ENCODE data around the gene GNB1.

Gene GNB1

DNA sequence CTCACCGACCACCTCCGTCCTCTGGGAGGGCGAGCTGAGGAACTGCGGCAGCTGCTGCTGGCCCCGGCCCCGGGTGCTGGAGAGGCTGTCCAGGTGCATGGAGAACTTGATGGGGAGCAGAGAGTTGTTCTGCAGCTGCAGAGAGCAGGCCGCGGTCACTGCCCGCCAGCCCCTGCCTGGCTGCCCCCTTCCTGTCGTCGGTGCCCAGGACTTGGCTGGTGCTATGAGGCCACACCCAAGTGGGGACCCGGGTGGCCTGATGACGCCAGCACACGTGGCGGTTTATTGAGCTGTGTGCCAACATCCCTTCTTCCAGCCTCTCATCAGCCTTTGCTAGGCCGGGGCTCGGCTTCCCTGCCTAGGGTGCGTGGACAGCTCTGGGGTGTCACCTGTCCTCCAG is 33.5 kb upstream of the GNB1 start:
- H3K9me3 ChIP-seq (ENCODE audit: control insufficient read depth, insufficient read depth, low read length): no peaks in the 10 kb centered on the region
- no peak for TF ChIP-seq EZH2phosphoT487 (IDR thresholded peaks at IDR 0.05; ENCODE audit: borderline replicate concordance, low read length)
- TF ChIP-seq, protein P1, sequence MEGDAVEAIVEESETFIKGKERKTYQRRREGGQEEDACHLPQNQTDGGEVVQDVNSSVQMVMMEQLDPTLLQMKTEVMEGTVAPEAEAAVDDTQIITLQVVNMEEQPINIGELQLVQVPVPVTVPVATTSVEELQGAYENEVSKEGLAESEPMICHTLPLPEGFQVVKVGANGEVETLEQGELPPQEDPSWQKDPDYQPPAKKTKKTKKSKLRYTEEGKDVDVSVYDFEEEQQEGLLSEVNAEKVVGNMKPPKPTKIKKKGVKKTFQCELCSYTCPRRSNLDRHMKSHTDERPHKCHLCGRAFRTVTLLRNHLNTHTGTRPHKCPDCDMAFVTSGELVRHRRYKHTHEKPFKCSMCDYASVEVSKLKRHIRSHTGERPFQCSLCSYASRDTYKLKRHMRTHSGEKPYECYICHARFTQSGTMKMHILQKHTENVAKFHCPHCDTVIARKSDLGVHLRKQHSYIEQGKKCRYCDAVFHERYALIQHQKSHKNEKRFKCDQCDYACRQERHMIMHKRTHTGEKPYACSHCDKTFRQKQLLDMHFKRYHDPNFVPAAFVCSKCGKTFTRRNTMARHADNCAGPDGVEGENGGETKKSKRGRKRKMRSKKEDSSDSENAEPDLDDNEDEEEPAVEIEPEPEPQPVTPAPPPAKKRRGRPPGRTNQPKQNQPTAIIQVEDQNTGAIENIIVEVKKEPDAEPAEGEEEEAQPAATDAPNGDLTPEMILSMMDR (IDR thresholded peaks at IDR 0.05; ENCODE audit: low read depth, low read length, poor library complexity, severe bottlenecking): no peak
- H3K4me1 ChIP-seq (ENCODE audit: control insufficient read depth, low read length): peaks cover 6% of the 10 kb centered on the region
- no peak overlapping the region for H3K27ac ChIP-seq (ENCODE audit: low read depth, low read length)
- no peak overlapping the region for H3K4me2 ChIP-seq (ENCODE audit: low read length)
- H3F3A ChIP-seq (ENCODE audit: control insufficient read depth, insufficient read depth): no peaks in the 10 kb centered on the region
- H3K36me3 ChIP-seq (ENCODE audit: control insufficient read depth, low read length): no peaks in the 10 kb centered on the region
- no peak overlapping the region for H3K4me3 ChIP-seq (ENCODE audit: low read length)
- no peaks in the 10 kb centered on the region for H3K79me2 ChIP-seq (ENCODE audit: control insufficient read depth, low read length)
- H3K9me2 ChIP-seq (replicated peaks; ENCODE audit: control insufficient read depth, low read length): no peaks in the 10 kb centered on the region
- H3K27me3 ChIP-seq (ENCODE audit: control insufficient read depth, low read length): no peaks in the 10 kb centered on the region
- H4K20me1 ChIP-seq (ENCODE audit: control insufficient read depth, insufficient read depth, low read depth, low read length): no peaks in the 10 kb centered on the region

DNA sequence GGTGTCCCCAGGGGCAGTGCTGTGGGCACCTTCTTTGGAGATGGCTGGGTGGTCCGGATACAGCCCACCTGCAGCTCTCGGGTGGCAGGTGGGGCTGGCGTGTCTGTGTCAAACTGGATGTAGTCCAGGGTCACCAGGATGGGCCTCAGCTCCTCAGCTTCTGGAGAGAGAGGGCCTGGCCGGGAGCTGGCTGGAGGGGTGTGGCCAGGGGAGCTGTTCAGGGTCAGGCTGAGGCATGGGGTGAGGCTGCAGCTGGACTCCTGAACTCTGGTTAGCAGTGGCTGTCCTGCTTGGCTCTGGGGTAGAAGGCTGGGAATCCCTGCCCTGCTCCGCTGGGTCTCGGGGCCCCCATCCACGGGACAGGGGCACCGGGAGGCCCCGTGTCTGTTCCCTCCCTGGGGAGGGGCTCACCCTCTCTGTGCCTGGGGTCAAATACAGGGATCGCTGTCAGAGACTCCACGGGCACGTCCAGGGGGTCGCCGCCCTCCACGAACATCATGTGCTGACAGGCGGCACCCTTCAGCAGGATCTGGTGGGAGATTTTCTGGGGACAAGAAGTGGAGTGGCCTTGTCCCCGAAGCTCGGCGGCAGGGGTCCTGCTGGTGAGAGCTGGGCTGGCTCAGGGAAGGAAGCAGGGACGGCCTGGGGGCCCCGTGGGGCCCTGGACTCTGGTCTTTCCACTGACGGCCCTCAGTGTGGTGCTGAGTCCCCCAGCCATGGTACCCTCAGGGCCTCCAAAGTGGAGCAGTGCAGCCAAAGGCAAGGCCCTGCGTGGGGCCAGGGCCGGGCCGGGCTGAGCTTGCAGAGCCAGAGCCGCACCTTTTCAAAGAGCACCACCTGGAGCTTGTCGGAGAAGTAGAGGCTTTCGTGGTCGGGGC is 32.3 kb upstream of the GNB1 start:
- Histone ChIP-seq H3K79me2 (ENCODE audit: control insufficient read depth, low read length) (no peaks in the 10 kb centered on the region), H4K20me1 (ENCODE audit: control insufficient read depth, insufficient read depth, low read depth, low read length) (no peaks in the 10 kb centered on the region), H3K9me3 (ENCODE audit: control insufficient read depth, insufficient read depth, low read length) (no peaks in the 10 kb centered on the region), H3K4me1 (ENCODE audit: control insufficient read depth, low read length) (peaks cover 14% of the 10 kb centered on the region), H3K4me2 (ENCODE audit: low read length) (no peak overlapping the region), H3K4me3 (ENCODE audit: low read length) (no peak overlapping the region), H3K27ac (ENCODE audit: low read depth, low read length) (no peak overlapping the region), H3F3A (ENCODE audit: control insufficient read depth, insufficient read depth) (no peaks in the 10 kb centered on the region), H3K9me2 (replicated peaks; ENCODE audit: control insufficient read depth, low read length) (no peaks in the 10 kb centered on the region), H3K27me3 (ENCODE audit: control insufficient read depth, low read length) (peaks cover 3% of the 10 kb centered on the region; the same call in 1 of the 2 replicates), H3K36me3 (ENCODE audit: control insufficient read depth, low read length) (no peaks in the 10 kb centered on the region)
- no peak for TF ChIP-seq EZH2phosphoT487 (IDR thresholded peaks at IDR 0.05; ENCODE audit: borderline replicate concordance, low read length)
- TF ChIP-seq, protein P1 (IDR thresholded peaks at IDR 0.05; ENCODE audit: low read depth, low read length, poor library complexity, severe bottlenecking): no peak

DNA sequence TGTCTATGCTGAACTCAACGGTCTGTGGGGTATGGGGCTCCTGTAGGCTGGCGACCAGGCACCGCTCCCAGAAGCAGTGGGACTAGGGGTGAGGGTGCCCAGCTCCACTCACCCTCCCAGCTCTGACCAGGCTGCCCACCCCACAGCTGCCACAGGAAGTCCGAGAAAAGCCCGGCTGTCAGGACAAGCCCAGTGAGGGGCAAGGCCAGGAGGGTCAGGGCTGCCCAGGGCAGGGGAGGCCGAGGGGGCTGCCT is 31.7 kb upstream of the GNB1 start:
- peaks cover 7% of the 10 kb centered on the region; the same call in 1 of the 2 replicates for H3K27me3 ChIP-seq (ENCODE audit: control insufficient read depth, low read length)
- peaks cover 14% of the 10 kb centered on the region for H3K4me1 ChIP-seq (ENCODE audit: control insufficient read depth, low read length)
- H3K27ac ChIP-seq (ENCODE audit: low read depth, low read length): no peak overlapping the region
- no peaks in the 10 kb centered on the region for H3K9me2 ChIP-seq (replicated peaks; ENCODE audit: control insufficient read depth, low read length)
- no peaks in the 10 kb centered on the region for H3K9me3 ChIP-seq (ENCODE audit: control insufficient read depth, insufficient read depth, low read length)
- H3K4me3 ChIP-seq (ENCODE audit: low read length): no peak overlapping the region
- no peaks in the 10 kb centered on the region for H3K79me2 ChIP-seq (ENCODE audit: control insufficient read depth, low read length)
- no peaks in the 10 kb centered on the region for H3F3A ChIP-seq (ENCODE audit: control insufficient read depth, insufficient read depth)
- H3K4me2 ChIP-seq (ENCODE audit: low read length): no peak overlapping the region
- no peaks in the 10 kb centered on the region for H4K20me1 ChIP-seq (ENCODE audit: control insufficient read depth, insufficient read depth, low read depth, low read length)
- H3K36me3 ChIP-seq (ENCODE audit: control insufficient read depth, low read length): no peaks in the 10 kb centered on the region
- TF ChIP-seq, protein P1 (IDR thresholded peaks at IDR 0.05; ENCODE audit: low read depth, low read length, poor library complexity, severe bottlenecking): no peak
- TF ChIP-seq EZH2phosphoT487 (IDR thresholded peaks at IDR 0.05; ENCODE audit: borderline replicate concordance, low read length): no peak

All from DOHH2 (cell line).